Caco-2 (cell line): Measurements from ENCODE around the gene PLEKHH2. TPM values are rescaled to one million over a fixed set of nuclear protein-coding genes. Genes with fewer than 3 reads are reported as not detected.

Experiments used
- BruUV-seq: library from RNA; stranded (reverse); fragments of 400-500 nt; replicated peaks from 2 replicates; lab custom pipeline; 2021; lab: Mats Ljungman, UMichigan
- CTCF ChIA-PET: fragments of 300-600 bp; sonication (Branson Sonifier 250); formaldehyde crosslinking; loops from one replicate; lab custom pipeline; 2022; ENCODE audit warnings: antibody characterized with exemption; lab: Charles Lee
- POLR2A ChIA-PET: fragments of 300-600 bp; sonication (Branson Sonifier 250); formaldehyde crosslinking; loops from one replicate; lab custom pipeline; 2022; ENCODE audit warnings: antibody characterized with exemption; lab: Charles Lee
- DNase-seq, 2 experiments: peaks; one replicate each; pipeline versions ENCODE4 v3.0.0 to v3.0.0-alpha.2; 2020 to 2022
- H3K27me3 ChIP-seq: replicated peaks from 2 replicates; pipeline ENCODE4 v1.6.0; 2011; ENCODE audit warnings: low read length; ENCODE audit not compliant: control insufficient read depth, insufficient read depth
- H3K36me3 ChIP-seq: 2 replicates; pipeline ENCODE4 v1.5.1; 2011; ENCODE audit warnings: low read length; ENCODE audit not compliant: control insufficient read depth, insufficient read depth
- H3K4me1 ChIP-seq: fragments of 250-450 bp; sonication (Bioruptor Pico); 2 replicates; pipeline ENCODE4 v1.5.1; 2020; ENCODE audit warnings: mild to moderate bottlenecking
- H3K4me3 ChIP-seq: 2 replicates; pipeline ENCODE4 v1.5.1; 2011; ENCODE audit warnings: low read depth, mild to moderate bottlenecking, control low read depth, low read length
- H3K9me3 ChIP-seq: fragments of 250-450 bp; sonication (Bioruptor Pico); 2 replicates; pipeline ENCODE4 v1.5.1; 2020; ENCODE audit warnings: mild to moderate bottlenecking, moderate library complexity
- H3K27ac Mint-ChIP-seq: one replicate; pipeline ENCODE4 v1.8.0; 2022; ENCODE audit warnings: mixed read lengths; ENCODE audit not compliant: unreplicated experiment
- H3K27me3 Mint-ChIP-seq: one replicate; pipeline ENCODE4 v1.8.0; 2022; ENCODE audit warnings: mixed read lengths; ENCODE audit not compliant: insufficient read depth, unreplicated experiment
- H3K36me3 Mint-ChIP-seq: one replicate; pipeline ENCODE4 v1.8.0; 2022; ENCODE audit warnings: mild to moderate bottlenecking, mixed read lengths; ENCODE audit not compliant: insufficient read depth, unreplicated experiment
- H3K4me1 Mint-ChIP-seq: one replicate; pipeline ENCODE4 v1.8.0; 2022; ENCODE audit warnings: low read depth, mixed read lengths; ENCODE audit not compliant: unreplicated experiment
- H3K4me3 Mint-ChIP-seq: one replicate; pipeline ENCODE4 v1.8.0; 2022; ENCODE audit warnings: mild to moderate bottlenecking, moderate library complexity, mixed read lengths; ENCODE audit not compliant: unreplicated experiment
- H3K9me3 Mint-ChIP-seq: one replicate; pipeline ENCODE4 v1.8.0; 2022; ENCODE audit warnings: mixed read lengths; ENCODE audit not compliant: unreplicated experiment
- CTCF ChIP-seq, 2 experiments: fragments of 200-600 bp in 1 of 2; IDR thresholded peaks; 1 replicate in 1 of 2; 2 replicates in 1 of 2; pipeline versions ENCODE4 v1.5.1 to v1.8.0; 2011 to 2022; ENCODE audit warnings: antibody characterized with exemption in 1 of 2, control low read depth in 1 of 2, inconsistent platforms in 1 of 2, low read depth in 1 of 2, low read length in 1 of 2, mild to moderate bottlenecking in 1 of 2, moderate library complexity in 1 of 2; ENCODE audit not compliant: insufficient read depth in 1 of 2, severe bottlenecking in 1 of 2, unreplicated experiment in 1 of 2
- intact Hi-C: fragments of 100-400 bp; cut with micrococcal nuclease; formaldehyde crosslinking; loops from one replicate; pipeline ENCODE4 v1.10.0; 2022; ENCODE audit not compliant: unreplicated experiment
- total RNA-seq: library from RNA; stranded (reverse); gene quantifications from 2 replicates; pipeline ENCODE4 v1.2.3, GENCODE V29; 2022

The PLEKHH2 gene
- total RNA-seq, 1 experiment from 2014 or later = 1.5 TPM

- Mint-ChIP-seq H3K27ac (no peak overlapping the region), H3K36me3 (no peaks in the 10 kb centered on the region), H3K4me1 (peaks cover 18% of the 10 kb centered on the region), H3K9me3 (no peaks in the 10 kb centered on the region), H3K4me3 (no peak overlapping the region), H3K27me3 (peaks cover 2% of the 10 kb centered on the region)
- no peaks in the 10 kb centered on the region for H3K9me3 ChIP-seq
- TF ChIP-seq CTCF (IDR thresholded peaks at IDR 0.05; ENCODE audit: insufficient read depth in 1 of 2, low read depth in 1 of 2, low read length in 1 of 2, severe bottlenecking in 1 of 2, unreplicated experiment in 1 of 2) = no peak
- no peak overlapping the region for H3K4me3 ChIP-seq
- CTCF ChIA-PET = no interaction called here
- no peaks in the 10 kb centered on the region for H3K36me3 ChIP-seq
- no peak for DNase-seq
- no peaks in the 10 kb centered on the region; the same call in 1 of the 2 replicates for H3K27me3 ChIP-seq
- BruUV-seq = no TSS peak
- intact Hi-C loops = loop anchor here (2.0 kb wide), 1 partner anchor 264 kb away; no protein-coding TSS in a partner anchor
- POLR2A ChIA-PET = no interaction called here
- no peaks in the 10 kb centered on the region for H3K4me1 ChIP-seq
These were observed 24.1 kb upstream of the PLEKHH2 start for GRCh38 chr2:43612944-43613343.

- no peaks in the 10 kb centered on the region; the same call in 1 of the 2 replicates for H3K27me3 ChIP-seq
- no peaks in the 10 kb centered on the region for H3K4me1 ChIP-seq
- no peaks in the 10 kb centered on the region for H3K9me3 Mint-ChIP-seq
- no peak overlapping the region for H3K4me3 ChIP-seq
- no peak overlapping the region for H3K27ac Mint-ChIP-seq
- POLR2A ChIA-PET = interaction anchor here (0.6 kb wide), 1 partner anchor 21 kb away, joined by 3 read pairs; the partner anchor contains the start of gene THADA
- H3K36me3 Mint-ChIP-seq = no peaks in the 10 kb centered on the region
- H3K4me1 Mint-ChIP-seq = peaks cover 6% of the 10 kb centered on the region
- no peaks in the 10 kb centered on the region for H3K36me3 ChIP-seq
- intact Hi-C loops = no loop called here
- no peak for DNase-seq
- CTCF ChIA-PET = no interaction called here
- TF ChIP-seq CTCF (IDR thresholded peaks at IDR 0.05; ENCODE audit: insufficient read depth in 1 of 2, low read depth in 1 of 2, low read length in 1 of 2, severe bottlenecking in 1 of 2, unreplicated experiment in 1 of 2) = no peak
- no peak overlapping the region for H3K4me3 Mint-ChIP-seq
- H3K27me3 Mint-ChIP-seq = peaks cover 2% of the 10 kb centered on the region
- no peaks in the 10 kb centered on the region for H3K9me3 ChIP-seq
- no TSS peak for BruUV-seq
These were observed 19.9 kb upstream of the PLEKHH2 start for GRCh38 chr2:43616967-43617680.

- ChIA-PET POLR2A (no interaction called here), CTCF (no interaction called here)
- Histone ChIP-seq H3K9me3 (no peaks in the 10 kb centered on the region), H3K4me1 (no peaks in the 10 kb centered on the region), H3K27me3 (no peaks in the 10 kb centered on the region; the same call in 1 of the 2 replicates), H3K4me3 (no peak overlapping the region), H3K36me3 (no peaks in the 10 kb centered on the region)
- Mint-ChIP-seq H3K4me1 (no peaks in the 10 kb centered on the region), H3K27me3 (peaks cover 3% of the 10 kb centered on the region), H3K4me3 (no peak overlapping the region), H3K9me3 (no peaks in the 10 kb centered on the region), H3K36me3 (no peaks in the 10 kb centered on the region), H3K27ac (no peak overlapping the region)
- intact Hi-C loops = no loop called here
- no peak for TF ChIP-seq CTCF (IDR thresholded peaks at IDR 0.05; ENCODE audit: insufficient read depth in 1 of 2, low read depth in 1 of 2, low read length in 1 of 2, severe bottlenecking in 1 of 2, unreplicated experiment in 1 of 2)
- DNase-seq = no peak
- no TSS peak for BruUV-seq
These were observed 17.5 kb upstream of the PLEKHH2 start for GRCh38 chr2:43619511-43619910.
